Activated CD8-positive, alpha-beta memory T cell treated with anti-CD3 and anti-CD28 coated beads, Interleukin-2, amount 10 ng/mL, durations not matched to agents 7 days and 5 days (primary cell): ENCODE results near the gene PJA1. TPM values are rescaled to one million over a fixed set of nuclear protein-coding genes. Genes with fewer than 3 reads are reported as not detected.
A peak's percentile ranks its signal among the peaks of the same experiment; 100 is the strongest.

Experiments used
- ATAC-seq: fragments of 150-1000 bp; cut with Tn5 transposase; one replicate; pipeline ENCODE4 v1.10.0; 2021; ENCODE audit warnings: moderate library complexity
- CTCF ChIA-PET: fragments of 350-600 bp; sonication (Branson Sonifier 250); formaldehyde crosslinking; loops from one replicate; lab custom pipeline; 2021; ENCODE audit warnings: antibody characterized with exemption; lab: Charles Lee
- DNase-seq: peaks from one replicate; pipeline ENCODE4 v3.0.0-alpha.2; 2020
- H3K27ac Mint-ChIP-seq: one replicate; pipeline ENCODE4 v1.8.0; 2021; ENCODE audit warnings: mild to moderate bottlenecking, mixed read lengths
- H3K27me3 Mint-ChIP-seq: one replicate; pipeline ENCODE4 v1.8.0; 2021; ENCODE audit warnings: mixed read lengths
- H3K36me3 Mint-ChIP-seq: one replicate; pipeline ENCODE4 v1.8.0; 2021; ENCODE audit warnings: mild to moderate bottlenecking, mixed read lengths
- H3K4me1 Mint-ChIP-seq: one replicate; pipeline ENCODE4 v1.8.0; 2021; ENCODE audit warnings: mixed read lengths
- H3K4me3 Mint-ChIP-seq: one replicate; pipeline ENCODE4 v1.8.0; 2021; ENCODE audit warnings: mild to moderate bottlenecking, moderate library complexity, mixed read lengths
- H3K9me3 Mint-ChIP-seq: one replicate; pipeline ENCODE4 v1.8.0; 2022; ENCODE audit warnings: low read depth, mixed read lengths
- total RNA-seq, 2 experiments: library from RNA; stranded (reverse); gene quantifications; one replicate each; pipeline ENCODE4 v1.2.3, GENCODE V29; 2021

The PJA1 gene
- total RNA-seq, result 10 to 100 TPM; 17.5 to 20.1 TPM

DNA sequence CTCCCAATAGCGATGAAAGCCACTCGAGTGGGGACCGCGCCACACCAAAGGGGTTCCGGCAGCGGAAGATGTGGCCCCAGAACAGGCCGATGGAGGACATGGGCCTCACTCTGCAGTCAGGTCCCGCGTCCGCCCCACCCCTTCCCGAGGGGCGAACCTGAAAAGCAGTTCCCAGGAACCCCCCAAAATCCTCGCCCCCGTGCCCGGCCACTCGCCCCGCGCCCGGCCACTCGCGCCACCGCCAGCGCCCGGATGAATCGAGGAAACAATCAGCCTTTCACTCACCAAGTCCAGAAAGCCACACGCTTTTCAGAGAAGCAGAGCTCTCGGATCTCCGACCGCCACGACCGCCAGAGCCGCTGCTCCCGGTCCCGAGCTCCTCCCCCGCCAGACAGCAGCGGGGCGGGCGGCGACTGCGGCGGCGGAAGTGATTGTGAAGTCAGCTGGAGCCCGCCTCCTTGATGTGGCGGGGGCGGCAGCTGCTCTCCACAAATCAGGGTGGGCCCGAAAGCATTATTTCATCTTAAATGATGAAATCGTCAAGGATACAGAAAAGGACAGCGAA is at the start of gene PJA1:
Gene PJA1, minus strand, starts transcription at position 367 of the 565 bp plus-strand sequence. CDS start 2,380 bp downstream, outside the sequence.
- ATAC-seq, result peak; percentile 80
- Mint-ChIP-seq H3K27ac (peak within 1 kb of the TSS; percentile 84), H3K4me1 (peaks cover 27% of the 10 kb centered on the region), H3K27me3 (no peaks in the 10 kb centered on the region), H3K4me3 (peak within 1 kb of the TSS; percentile 78), H3K36me3 (peaks cover 14% of the 10 kb centered on the region), H3K9me3 (no peaks in the 10 kb centered on the region)
- peak; percentile 80 for DNase-seq
- CTCF ChIA-PET, result interaction anchor here (1.3 to 1.8 kb wide), 2 partner anchors 57 to 337 kb away, joined by 5 to 12 read pairs; partner anchors contain the start of gene EFNB1

DNA sequence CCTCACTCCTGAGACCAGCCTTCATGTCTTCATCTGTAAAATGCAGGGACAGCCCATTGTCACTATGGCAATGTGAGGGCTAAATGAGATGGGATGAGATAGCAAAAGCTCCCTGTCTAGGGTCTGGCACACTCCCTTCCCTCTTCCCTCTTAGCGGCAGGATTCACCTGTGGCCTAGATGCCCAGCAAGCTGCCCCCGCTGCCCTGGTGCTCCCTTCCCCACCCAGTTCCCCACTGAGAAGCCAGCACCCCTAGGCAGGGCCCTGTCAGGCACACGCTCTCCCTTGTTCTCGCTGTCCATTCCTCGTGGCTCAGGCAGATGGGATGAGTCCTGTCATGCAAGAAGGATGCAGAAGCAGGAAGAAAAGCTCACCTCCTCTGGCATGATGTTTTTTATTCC is 49.2 kb upstream of the PJA1 start:
- Mint-ChIP-seq H3K27ac (no peak overlapping the region), H3K27me3 (no peaks in the 10 kb centered on the region), H3K4me3 (no peak overlapping the region), H3K9me3 (no peaks in the 10 kb centered on the region), H3K4me1 (no peaks in the 10 kb centered on the region), H3K36me3 (no peaks in the 10 kb centered on the region)
- ATAC-seq (no peak), DNase-seq (no peak)
- CTCF ChIA-PET, result interaction anchor here (1.0 kb wide), 1 partner anchor 9 kb away, joined by 3 read pairs; no protein-coding TSS in a partner anchor

GRCh38 chrX:69211701-69212100 is 46.4 kb upstream of the PJA1 start:
- Mint-ChIP-seq H3K27ac (no peak overlapping the region), H3K4me3 (no peak overlapping the region), H3K9me3 (no peaks in the 10 kb centered on the region), H3K4me1 (no peaks in the 10 kb centered on the region), H3K27me3 (no peaks in the 10 kb centered on the region), H3K36me3 (no peaks in the 10 kb centered on the region)
- ATAC-seq, result no peak
- DNase-seq, result no peak
- CTCF ChIA-PET, result no interaction called here

DNA sequence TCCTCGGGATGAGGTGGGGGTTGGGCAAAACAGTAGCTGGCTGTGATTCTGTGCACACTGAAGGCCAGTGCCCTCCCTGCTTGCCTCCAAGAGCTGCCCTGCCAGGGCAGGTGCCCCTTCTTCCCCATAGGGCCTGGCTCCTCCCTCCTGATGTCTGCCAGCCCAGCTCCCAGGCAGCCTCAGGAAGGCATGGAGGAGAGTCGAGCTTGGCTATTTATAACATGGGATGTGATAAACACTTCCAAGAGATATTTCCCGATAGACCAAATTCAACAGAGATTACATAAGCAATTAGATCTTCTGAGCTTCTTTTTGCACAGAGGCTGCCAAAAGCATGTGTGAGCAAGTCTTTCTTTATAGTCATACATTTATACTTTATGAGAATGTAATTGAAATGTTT is 45.3 kb upstream of the PJA1 start:
- Mint-ChIP-seq H3K27ac (no peak overlapping the region), H3K4me1 (no peaks in the 10 kb centered on the region), H3K4me3 (no peak overlapping the region), H3K27me3 (no peaks in the 10 kb centered on the region), H3K9me3 (no peaks in the 10 kb centered on the region), H3K36me3 (no peaks in the 10 kb centered on the region)
- ATAC-seq, result no peak
- CTCF ChIA-PET, result no interaction called here
- no peak for DNase-seq

DNA sequence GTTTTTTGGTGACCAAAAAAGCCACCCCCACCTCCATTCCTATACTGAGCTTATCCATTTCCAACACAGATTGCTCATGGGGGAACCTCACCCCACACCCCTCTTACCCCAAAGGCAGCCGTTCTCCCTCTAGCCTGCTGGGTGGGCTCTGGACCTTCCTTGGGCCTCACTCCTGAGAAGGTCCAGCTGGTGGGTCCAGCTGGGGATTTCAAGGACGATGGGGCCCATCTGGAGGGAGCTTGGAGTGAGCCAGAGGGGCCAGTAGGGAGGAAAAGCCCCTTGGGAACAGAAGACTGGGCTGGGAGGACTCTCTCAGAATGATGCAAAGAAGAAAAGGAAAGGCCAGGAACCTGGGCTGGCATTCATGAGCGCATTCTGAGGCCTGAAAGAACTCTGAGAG is 42.0 kb upstream of the PJA1 start:
- Mint-ChIP-seq H3K27ac (no peak overlapping the region), H3K4me1 (no peaks in the 10 kb centered on the region), H3K4me3 (no peak overlapping the region), H3K36me3 (no peaks in the 10 kb centered on the region), H3K27me3 (no peaks in the 10 kb centered on the region), H3K9me3 (no peaks in the 10 kb centered on the region)
- CTCF ChIA-PET, result interaction anchor here (0.6 kb wide), 1 partner anchor 379 kb away, joined by 3 read pairs; no protein-coding TSS in a partner anchor
- ATAC-seq, result no peak
- DNase-seq, result no peak

GRCh38 chrX:69203638-69204037 is 38.4 kb upstream of the PJA1 start:
- DNase-seq, result no peak
- no peaks in the 10 kb centered on the region for H3K36me3 Mint-ChIP-seq
- no peak overlapping the region for H3K4me3 Mint-ChIP-seq
- ATAC-seq, result no peak
- H3K27ac Mint-ChIP-seq, result no peak overlapping the region
- H3K27me3 Mint-ChIP-seq, result no peaks in the 10 kb centered on the region
- H3K9me3 Mint-ChIP-seq, result no peaks in the 10 kb centered on the region
- no peaks in the 10 kb centered on the region for H3K4me1 Mint-ChIP-seq
- CTCF ChIA-PET, result no interaction called here

GRCh38 chrX:69197690-69198089 is 32.4 kb upstream of the PJA1 start:
- no peak overlapping the region for H3K27ac Mint-ChIP-seq
- CTCF ChIA-PET, result no interaction called here
- H3K4me3 Mint-ChIP-seq, result no peak overlapping the region
- no peak for ATAC-seq
- no peaks in the 10 kb centered on the region for H3K4me1 Mint-ChIP-seq
- H3K27me3 Mint-ChIP-seq, result no peaks in the 10 kb centered on the region
- DNase-seq, result no peak
- no peaks in the 10 kb centered on the region for H3K36me3 Mint-ChIP-seq
- H3K9me3 Mint-ChIP-seq, result no peaks in the 10 kb centered on the region

GRCh38 chrX:69196666-69197065 is 31.4 kb upstream of the PJA1 start:
- H3K4me3 Mint-ChIP-seq, result no peak overlapping the region
- CTCF ChIA-PET, result no interaction called here
- no peaks in the 10 kb centered on the region for H3K36me3 Mint-ChIP-seq
- no peak overlapping the region for H3K27ac Mint-ChIP-seq
- DNase-seq (no peak), ATAC-seq (no peak)
- no peaks in the 10 kb centered on the region for H3K9me3 Mint-ChIP-seq
- no peaks in the 10 kb centered on the region for H3K4me1 Mint-ChIP-seq
- no peaks in the 10 kb centered on the region for H3K27me3 Mint-ChIP-seq

- no peaks in the 10 kb centered on the region for H3K36me3 Mint-ChIP-seq
- CTCF ChIA-PET, result no interaction called here
- H3K4me1 Mint-ChIP-seq, result no peaks in the 10 kb centered on the region
- H3K27me3 Mint-ChIP-seq, result no peaks in the 10 kb centered on the region
- ATAC-seq (no peak), DNase-seq (no peak)
- no peaks in the 10 kb centered on the region for H3K9me3 Mint-ChIP-seq
- H3K27ac Mint-ChIP-seq, result no peak overlapping the region
- H3K4me3 Mint-ChIP-seq, result no peak overlapping the region
These were observed 30.6 kb upstream of the PJA1 start for GRCh38 chrX:69195810-69196209.

DNA sequence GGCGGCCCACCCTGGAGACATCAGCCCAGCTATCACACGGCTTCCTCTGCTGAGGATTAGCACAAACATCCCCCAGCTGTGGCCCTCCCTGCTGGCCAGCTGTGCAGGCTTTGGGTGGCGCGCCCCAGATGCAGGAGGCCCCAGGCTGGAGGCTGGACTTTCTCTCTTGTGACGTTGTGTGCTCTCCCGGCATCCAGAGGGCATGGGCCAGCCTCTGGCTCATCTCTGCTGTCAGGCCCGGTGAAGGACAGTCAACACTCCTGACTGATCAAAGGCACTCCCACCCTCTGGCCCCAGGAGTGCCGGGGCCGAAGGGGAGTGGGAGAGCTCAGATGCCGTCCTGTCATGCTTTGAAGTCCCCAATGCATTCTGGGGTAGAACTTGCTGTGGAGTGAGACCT is 29.9 kb upstream of the PJA1 start:
- Mint-ChIP-seq H3K36me3 (no peaks in the 10 kb centered on the region), H3K9me3 (no peaks in the 10 kb centered on the region), H3K27ac (no peak overlapping the region), H3K4me3 (no peak overlapping the region), H3K27me3 (no peaks in the 10 kb centered on the region), H3K4me1 (no peaks in the 10 kb centered on the region)
- DNase-seq (no peak), ATAC-seq (no peak)
- CTCF ChIA-PET, result no interaction called here

GRCh38 chrX:69192603-69193002 is 27.4 kb upstream of the PJA1 start:
- Mint-ChIP-seq H3K27me3 (no peaks in the 10 kb centered on the region), H3K4me3 (no peak overlapping the region), H3K36me3 (no peaks in the 10 kb centered on the region), H3K27ac (no peak overlapping the region), H3K9me3 (no peaks in the 10 kb centered on the region), H3K4me1 (no peaks in the 10 kb centered on the region)
- DNase-seq (no peak), ATAC-seq (no peak)
- CTCF ChIA-PET, result no interaction called here

DNA sequence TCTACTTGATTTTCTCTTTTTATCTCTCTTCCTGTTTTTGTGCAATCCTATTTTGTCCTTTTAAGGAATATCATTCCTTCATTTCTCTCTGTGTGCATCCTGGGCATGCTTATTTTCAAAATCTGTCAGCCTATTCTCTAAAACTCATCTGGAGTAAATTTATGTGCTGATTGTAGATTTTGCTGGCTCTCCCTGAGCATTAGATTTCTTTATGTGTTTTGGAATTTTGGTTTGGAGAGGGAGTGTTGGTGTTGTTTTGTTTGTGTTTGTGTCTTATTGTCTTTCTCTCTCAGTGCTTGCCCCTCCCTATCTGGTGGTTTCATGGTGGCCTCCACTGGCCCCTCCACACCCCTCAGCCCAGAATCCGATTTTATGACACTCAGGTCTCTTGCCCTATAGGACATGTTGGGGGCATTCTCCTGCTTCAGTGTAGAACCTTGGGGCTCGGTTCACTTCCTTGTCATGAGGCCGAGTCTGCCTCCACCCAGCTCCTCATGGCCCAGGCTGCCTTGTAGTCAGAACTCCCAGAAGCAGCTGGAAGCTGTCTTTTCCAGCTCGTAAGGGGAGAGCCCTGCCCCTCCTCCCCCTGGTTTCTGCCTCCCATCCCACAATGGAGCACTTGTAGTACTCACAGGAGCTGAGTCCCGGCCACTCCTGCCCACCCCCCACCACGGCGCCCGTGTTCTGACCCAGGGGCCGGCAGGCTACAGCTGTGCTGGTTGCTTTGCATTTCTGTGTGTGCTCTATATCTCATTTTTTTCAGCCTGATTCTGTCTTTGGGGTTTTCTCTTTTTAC is 24.5 kb upstream of the PJA1 start:
- DNase-seq (no peak), ATAC-seq (no peak)
- H3K27me3 Mint-ChIP-seq, result no peaks in the 10 kb centered on the region
- no peak overlapping the region for H3K27ac Mint-ChIP-seq
- H3K36me3 Mint-ChIP-seq, result no peaks in the 10 kb centered on the region
- no peaks in the 10 kb centered on the region for H3K4me1 Mint-ChIP-seq
- H3K9me3 Mint-ChIP-seq, result no peaks in the 10 kb centered on the region
- CTCF ChIA-PET, result no interaction called here
- H3K4me3 Mint-ChIP-seq, result no peak overlapping the region

DNA sequence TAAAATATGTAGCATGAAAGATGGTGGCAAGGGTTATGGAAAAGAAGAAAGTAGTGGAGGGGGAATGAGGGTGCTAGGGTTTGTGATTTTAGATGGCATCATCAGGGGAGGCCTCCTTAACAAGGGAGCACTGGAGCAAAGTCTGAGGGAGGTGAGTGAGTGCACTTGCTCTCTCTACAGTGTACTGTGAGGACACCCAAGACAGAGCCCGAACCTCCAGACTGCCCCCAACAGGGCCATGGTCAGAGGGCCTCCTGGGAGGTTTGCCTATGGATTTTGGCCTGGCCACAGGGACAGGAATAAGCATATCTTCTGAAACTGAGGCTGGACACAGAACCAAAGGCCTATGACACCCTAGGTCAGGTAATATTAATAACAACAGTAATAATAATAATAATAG is 21.4 kb upstream of the PJA1 start:
- Mint-ChIP-seq H3K27ac (no peak overlapping the region), H3K4me1 (no peaks in the 10 kb centered on the region), H3K36me3 (no peaks in the 10 kb centered on the region), H3K4me3 (no peak overlapping the region), H3K9me3 (no peaks in the 10 kb centered on the region), H3K27me3 (no peaks in the 10 kb centered on the region)
- DNase-seq, result no peak
- ATAC-seq, result no peak
- CTCF ChIA-PET, result no interaction called here

DNA sequence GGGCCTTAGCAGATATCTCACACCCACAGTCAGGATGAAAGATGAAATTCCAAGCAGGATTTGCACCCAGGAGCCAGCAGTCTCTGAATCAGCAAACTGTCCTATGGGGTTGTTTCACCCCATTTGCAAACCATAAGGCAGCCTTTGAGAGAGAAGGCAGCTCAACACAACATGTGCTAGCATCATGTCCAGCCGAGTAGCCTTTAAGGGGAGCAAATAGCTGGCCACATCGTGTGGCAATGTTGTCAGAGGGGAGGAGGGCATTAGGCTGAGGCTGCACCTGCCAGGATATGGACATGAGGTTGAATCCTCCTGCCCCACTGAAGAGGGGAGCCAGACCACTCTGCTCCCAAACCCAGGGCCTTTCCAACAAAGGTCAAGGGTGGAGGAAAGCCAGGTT is 20.6 kb upstream of the PJA1 start:
- no peaks in the 10 kb centered on the region for H3K36me3 Mint-ChIP-seq
- ATAC-seq, result no peak
- H3K9me3 Mint-ChIP-seq, result no peaks in the 10 kb centered on the region
- H3K27ac Mint-ChIP-seq, result no peak overlapping the region
- H3K27me3 Mint-ChIP-seq, result no peaks in the 10 kb centered on the region
- H3K4me3 Mint-ChIP-seq, result no peak overlapping the region
- H3K4me1 Mint-ChIP-seq, result no peaks in the 10 kb centered on the region
- DNase-seq, result no peak
- CTCF ChIA-PET, result no interaction called here
